Measurements from ENCODE around the gene GLOD5. TPM values are rescaled to one million over a fixed set of nuclear protein-coding genes. Genes with fewer than 3 reads are reported as not detected.

Gene GLOD5
- total and polyA plus RNA-seq, 9 of the 15 experiments (the other 6 are each of a cell fraction or from before 2014, with no cell fraction given) = 0.27 to 4.4 (median 2.2) TPM

DNA sequence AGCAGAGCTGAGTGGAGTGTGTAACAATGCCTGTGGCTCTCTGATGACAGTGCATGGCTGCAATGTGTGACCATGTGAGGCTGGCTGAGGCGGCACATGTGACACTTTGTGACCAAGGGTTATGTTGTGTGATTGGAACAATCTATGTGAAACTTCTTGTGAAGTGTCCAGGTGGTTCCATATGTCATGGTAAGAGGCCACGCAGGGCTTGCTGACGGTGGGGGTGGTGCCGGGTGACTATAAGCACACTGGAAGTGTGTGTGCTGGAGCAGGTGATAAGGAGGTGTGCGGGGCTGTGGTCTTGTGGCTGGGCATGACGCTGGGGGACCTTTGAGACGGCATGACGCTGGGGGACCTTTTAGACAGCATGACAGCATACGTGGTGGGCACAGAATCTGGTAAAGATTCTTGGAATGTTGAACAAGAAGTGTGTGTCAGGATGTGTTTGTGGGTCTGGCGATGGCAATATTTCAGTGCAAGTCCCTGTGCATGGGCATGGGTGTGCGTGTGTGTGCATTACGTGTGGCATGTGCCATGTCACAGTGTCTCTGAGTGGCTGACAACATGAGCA lies 32.9 kb downstream of the GLOD5 start (continued):
- TF ChIP-seq, protein P1, sequence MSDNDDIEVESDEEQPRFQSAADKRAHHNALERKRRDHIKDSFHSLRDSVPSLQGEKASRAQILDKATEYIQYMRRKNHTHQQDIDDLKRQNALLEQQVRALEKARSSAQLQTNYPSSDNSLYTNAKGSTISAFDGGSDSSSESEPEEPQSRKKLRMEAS (CRISPR knock-in tag; IDR thresholded peaks at IDR 0.05) = peak; percentile 96
- TF ChIP-seq RBM17 (IDR thresholded peaks at IDR 0.05; ENCODE audit: borderline replicate concordance, low read depth, low read length) = no peak
- TF ChIP-seq, protein P2, sequence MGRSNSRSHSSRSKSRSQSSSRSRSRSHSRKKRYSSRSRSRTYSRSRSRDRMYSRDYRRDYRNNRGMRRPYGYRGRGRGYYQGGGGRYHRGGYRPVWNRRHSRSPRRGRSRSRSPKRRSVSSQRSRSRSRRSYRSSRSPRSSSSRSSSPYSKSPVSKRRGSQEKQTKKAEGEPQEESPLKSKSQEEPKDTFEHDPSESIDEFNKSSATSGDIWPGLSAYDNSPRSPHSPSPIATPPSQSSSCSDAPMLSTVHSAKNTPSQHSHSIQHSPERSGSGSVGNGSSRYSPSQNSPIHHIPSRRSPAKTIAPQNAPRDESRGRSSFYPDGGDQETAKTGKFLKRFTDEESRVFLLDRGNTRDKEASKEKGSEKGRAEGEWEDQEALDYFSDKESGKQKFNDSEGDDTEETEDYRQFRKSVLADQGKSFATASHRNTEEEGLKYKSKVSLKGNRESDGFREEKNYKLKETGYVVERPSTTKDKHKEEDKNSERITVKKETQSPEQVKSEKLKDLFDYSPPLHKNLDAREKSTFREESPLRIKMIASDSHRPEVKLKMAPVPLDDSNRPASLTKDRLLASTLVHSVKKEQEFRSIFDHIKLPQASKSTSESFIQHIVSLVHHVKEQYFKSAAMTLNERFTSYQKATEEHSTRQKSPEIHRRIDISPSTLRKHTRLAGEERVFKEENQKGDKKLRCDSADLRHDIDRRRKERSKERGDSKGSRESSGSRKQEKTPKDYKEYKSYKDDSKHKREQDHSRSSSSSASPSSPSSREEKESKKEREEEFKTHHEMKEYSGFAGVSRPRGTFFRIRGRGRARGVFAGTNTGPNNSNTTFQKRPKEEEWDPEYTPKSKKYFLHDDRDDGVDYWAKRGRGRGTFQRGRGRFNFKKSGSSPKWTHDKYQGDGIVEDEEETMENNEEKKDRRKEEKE (IDR thresholded peaks at IDR 0.05; ENCODE audit: borderline replicate concordance in 1 of 2, control insufficient read depth in 1 of 2, low read depth in 2 of 2, low read length in 1 of 2) = no peak
- TF ChIP-seq MYNN (IDR thresholded peaks at IDR 0.05) = no peak
- TF ChIP-seq MYNN (CRISPR knock-in tag; IDR thresholded peaks at IDR 0.05) = no peak
- TF ChIP-seq CBX2 (IDR thresholded peaks at IDR 0.05; ENCODE audit: insufficient read depth, low read length, poor library complexity, severe bottlenecking) = no peak
- TF ChIP-seq, protein P3, sequence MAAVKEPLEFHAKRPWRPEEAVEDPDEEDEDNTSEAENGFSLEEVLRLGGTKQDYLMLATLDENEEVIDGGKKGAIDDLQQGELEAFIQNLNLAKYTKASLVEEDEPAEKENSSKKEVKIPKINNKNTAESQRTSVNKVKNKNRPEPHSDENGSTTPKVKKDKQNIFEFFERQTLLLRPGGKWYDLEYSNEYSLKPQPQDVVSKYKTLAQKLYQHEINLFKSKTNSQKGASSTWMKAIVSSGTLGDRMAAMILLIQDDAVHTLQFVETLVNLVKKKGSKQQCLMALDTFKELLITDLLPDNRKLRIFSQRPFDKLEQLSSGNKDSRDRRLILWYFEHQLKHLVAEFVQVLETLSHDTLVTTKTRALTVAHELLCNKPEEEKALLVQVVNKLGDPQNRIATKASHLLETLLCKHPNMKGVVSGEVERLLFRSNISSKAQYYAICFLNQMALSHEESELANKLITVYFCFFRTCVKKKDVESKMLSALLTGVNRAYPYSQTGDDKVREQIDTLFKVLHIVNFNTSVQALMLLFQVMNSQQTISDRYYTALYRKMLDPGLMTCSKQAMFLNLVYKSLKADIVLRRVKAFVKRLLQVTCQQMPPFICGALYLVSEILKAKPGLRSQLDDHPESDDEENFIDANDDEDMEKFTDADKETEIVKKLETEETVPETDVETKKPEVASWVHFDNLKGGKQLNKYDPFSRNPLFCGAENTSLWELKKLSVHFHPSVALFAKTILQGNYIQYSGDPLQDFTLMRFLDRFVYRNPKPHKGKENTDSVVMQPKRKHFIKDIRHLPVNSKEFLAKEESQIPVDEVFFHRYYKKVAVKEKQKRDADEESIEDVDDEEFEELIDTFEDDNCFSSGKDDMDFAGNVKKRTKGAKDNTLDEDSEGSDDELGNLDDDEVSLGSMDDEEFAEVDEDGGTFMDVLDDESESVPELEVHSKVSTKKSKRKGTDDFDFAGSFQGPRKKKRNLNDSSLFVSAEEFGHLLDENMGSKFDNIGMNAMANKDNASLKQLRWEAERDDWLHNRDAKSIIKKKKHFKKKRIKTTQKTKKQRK (IDR thresholded peaks at IDR 0.05; ENCODE audit: borderline replicate concordance, low read depth, low read length) = no peak
- TF ChIP-seq ZNF282 (CRISPR knock-in tag; IDR thresholded peaks at IDR 0.05) = no peak
- TF ChIP-seq PHF20 (IDR thresholded peaks at IDR 0.05; ENCODE audit: partially characterized antibody) = no peak
- TF ChIP-seq, protein P4, sequence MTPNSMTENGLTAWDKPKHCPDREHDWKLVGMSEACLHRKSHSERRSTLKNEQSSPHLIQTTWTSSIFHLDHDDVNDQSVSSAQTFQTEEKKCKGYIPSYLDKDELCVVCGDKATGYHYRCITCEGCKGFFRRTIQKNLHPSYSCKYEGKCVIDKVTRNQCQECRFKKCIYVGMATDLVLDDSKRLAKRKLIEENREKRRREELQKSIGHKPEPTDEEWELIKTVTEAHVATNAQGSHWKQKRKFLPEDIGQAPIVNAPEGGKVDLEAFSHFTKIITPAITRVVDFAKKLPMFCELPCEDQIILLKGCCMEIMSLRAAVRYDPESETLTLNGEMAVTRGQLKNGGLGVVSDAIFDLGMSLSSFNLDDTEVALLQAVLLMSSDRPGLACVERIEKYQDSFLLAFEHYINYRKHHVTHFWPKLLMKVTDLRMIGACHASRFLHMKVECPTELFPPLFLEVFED (CRISPR knock-in tag; conservative IDR thresholded peaks at IDR 0.05) = no peak
- TF ChIP-seq, protein P5, sequence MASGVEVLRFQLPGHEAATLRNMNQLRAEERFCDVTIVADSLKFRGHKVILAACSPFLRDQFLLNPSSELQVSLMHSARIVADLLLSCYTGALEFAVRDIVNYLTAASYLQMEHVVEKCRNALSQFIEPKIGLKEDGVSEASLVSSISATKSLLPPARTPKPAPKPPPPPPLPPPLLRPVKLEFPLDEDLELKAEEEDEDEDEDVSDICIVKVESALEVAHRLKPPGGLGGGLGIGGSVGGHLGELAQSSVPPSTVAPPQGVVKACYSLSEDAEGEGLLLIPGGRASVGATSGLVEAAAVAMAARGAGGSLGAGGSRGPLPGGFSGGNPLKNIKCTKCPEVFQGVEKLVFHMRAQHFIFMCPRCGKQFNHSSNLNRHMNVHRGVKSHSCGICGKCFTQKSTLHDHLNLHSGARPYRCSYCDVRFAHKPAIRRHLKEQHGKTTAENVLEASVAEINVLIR (CRISPR knock-in tag; IDR thresholded peaks at IDR 0.05) = no peak
- TF ChIP-seq ZNF785 (CRISPR knock-in tag; IDR thresholded peaks at IDR 0.05) = no peak
- no peak for TF ChIP-seq BRF1 (IDR thresholded peaks at IDR 0.05; ENCODE audit: borderline replicate concordance, extremely low read depth, insufficient read length)
- TF ChIP-seq, protein P6, sequence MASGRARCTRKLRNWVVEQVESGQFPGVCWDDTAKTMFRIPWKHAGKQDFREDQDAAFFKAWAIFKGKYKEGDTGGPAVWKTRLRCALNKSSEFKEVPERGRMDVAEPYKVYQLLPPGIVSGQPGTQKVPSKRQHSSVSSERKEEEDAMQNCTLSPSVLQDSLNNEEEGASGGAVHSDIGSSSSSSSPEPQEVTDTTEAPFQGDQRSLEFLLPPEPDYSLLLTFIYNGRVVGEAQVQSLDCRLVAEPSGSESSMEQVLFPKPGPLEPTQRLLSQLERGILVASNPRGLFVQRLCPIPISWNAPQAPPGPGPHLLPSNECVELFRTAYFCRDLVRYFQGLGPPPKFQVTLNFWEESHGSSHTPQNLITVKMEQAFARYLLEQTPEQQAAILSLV (tag; IDR thresholded peaks at IDR 0.05) = no peak
